COLO668 (cell line): Measurements from ENCODE around the gene SEZ6L.

ENCODE experiments used
- DNase-seq: peaks from one replicate; lab custom pipeline; 2025; ENCODE audit not compliant: unreplicated experiment; lab: John Stamatoyannopoulos, UW

The SEZ6L gene

GRCh38 chr22:26174280-26174679 is 5.0 kb downstream of the SEZ6L start:
- DNase-seq = peak; percentile 74

GRCh38 chr22:26182723-26183122 is 13.5 kb downstream of the SEZ6L start:
- no peak for DNase-seq

GRCh38 chr22:26185190-26185589 is 15.9 kb downstream of the SEZ6L start:
- DNase-seq = no peak

GRCh38 chr22:26188341-26188740 is 19.1 kb downstream of the SEZ6L start:
- DNase-seq = no peak

- DNase-seq = no peak
These were observed 25.1 kb downstream of the SEZ6L start for GRCh38 chr22:26194313-26194712.

- DNase-seq = no peak
These were observed 25.6 kb downstream of the SEZ6L start for GRCh38 chr22:26194877-26195276.

GRCh38 chr22:26196657-26197056 is 27.4 kb downstream of the SEZ6L start:
- no peak for DNase-seq

GRCh38 chr22:26197425-26197824 is 28.2 kb downstream of the SEZ6L start:
- DNase-seq = no peak

- no peak for DNase-seq
These were observed 30.4 kb downstream of the SEZ6L start for GRCh38 chr22:26199665-26200064.

- no peak for DNase-seq
These were observed 33.1 kb downstream of the SEZ6L start for GRCh38 chr22:26202280-26202924.

- DNase-seq = no peak
These were observed 36.2 kb downstream of the SEZ6L start for GRCh38 chr22:26205494-26205893.

GRCh38 chr22:26210334-26210733 is 41.1 kb downstream of the SEZ6L start:
- no peak for DNase-seq

- no peak for DNase-seq
These were observed 44.6 kb downstream of the SEZ6L start for GRCh38 chr22:26213826-26214225.

GRCh38 chr22:26214466-26214865 is 45.2 kb downstream of the SEZ6L start:
- no peak for DNase-seq

- no peak for DNase-seq
These were observed 46.5 kb downstream of the SEZ6L start for GRCh38 chr22:26215736-26216135.

GRCh38 chr22:26225207-26225606 is 55.9 kb downstream of the SEZ6L start:
- no peak for DNase-seq

- DNase-seq = no peak
These were observed 57.5 kb downstream of the SEZ6L start for GRCh38 chr22:26226538-26227297.

- DNase-seq = no peak
These were observed 60.6 kb downstream of the SEZ6L start for GRCh38 chr22:26229910-26230309.

- DNase-seq = no peak
These were observed 65.0 kb downstream of the SEZ6L start for GRCh38 chr22:26234296-26234695.

- no peak for DNase-seq
These were observed 66.7 kb downstream of the SEZ6L start for GRCh38 chr22:26235792-26236487.

- DNase-seq = no peak
These were observed 67.7 kb downstream of the SEZ6L start for GRCh38 chr22:26236991-26237390.

- DNase-seq = no peak
These were observed 69.3 kb downstream of the SEZ6L start for GRCh38 chr22:26238596-26238995.
